ENCODE results near the gene NPHS1.

DNA sequence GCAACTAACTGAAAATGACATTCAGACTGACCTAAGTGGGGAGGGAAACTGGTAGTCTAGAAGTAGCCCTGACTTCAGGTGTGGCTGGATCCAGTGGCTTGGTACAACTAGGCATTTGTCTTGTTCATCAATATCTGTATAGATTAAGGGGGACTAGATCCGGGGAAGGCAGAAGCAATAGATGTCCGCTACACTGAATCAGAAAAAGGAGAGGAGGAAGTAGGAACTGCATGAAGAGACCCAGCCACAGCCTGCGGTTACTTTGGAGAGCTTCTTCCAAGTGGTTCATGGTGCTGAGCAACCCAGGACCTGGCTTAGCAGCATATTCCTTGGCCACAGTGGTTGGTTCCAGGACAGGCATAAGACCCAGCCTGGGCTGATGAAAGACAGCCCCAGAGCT is 29.7 kb downstream of the NPHS1 start:
- TF ChIP-seq, protein P1, sequence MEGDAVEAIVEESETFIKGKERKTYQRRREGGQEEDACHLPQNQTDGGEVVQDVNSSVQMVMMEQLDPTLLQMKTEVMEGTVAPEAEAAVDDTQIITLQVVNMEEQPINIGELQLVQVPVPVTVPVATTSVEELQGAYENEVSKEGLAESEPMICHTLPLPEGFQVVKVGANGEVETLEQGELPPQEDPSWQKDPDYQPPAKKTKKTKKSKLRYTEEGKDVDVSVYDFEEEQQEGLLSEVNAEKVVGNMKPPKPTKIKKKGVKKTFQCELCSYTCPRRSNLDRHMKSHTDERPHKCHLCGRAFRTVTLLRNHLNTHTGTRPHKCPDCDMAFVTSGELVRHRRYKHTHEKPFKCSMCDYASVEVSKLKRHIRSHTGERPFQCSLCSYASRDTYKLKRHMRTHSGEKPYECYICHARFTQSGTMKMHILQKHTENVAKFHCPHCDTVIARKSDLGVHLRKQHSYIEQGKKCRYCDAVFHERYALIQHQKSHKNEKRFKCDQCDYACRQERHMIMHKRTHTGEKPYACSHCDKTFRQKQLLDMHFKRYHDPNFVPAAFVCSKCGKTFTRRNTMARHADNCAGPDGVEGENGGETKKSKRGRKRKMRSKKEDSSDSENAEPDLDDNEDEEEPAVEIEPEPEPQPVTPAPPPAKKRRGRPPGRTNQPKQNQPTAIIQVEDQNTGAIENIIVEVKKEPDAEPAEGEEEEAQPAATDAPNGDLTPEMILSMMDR (IDR thresholded peaks at IDR 0.05) = no peak
- no peak for TF ChIP-seq POLR2AphosphoS5 (IDR thresholded peaks at IDR 0.05)
- TF ChIP-seq POLR2A (IDR thresholded peaks at IDR 0.05) = no peak

All from sigmoid colon (tissue), 4 donors.